HG03521 (cell line): ENCODE measurements around the gene ZNF618.

ENCODE experiments used
- ATAC-seq: cut with Tn5 transposase; IDR thresholded peaks from one replicate; pipeline ENCODE4 v1.9.1; 2021; ENCODE audit warnings: mild to moderate bottlenecking, moderate library complexity; ENCODE audit not compliant: unreplicated experiment

ZNF618 gene

GRCh38 chr9:114055061-114055460 lies 179.0 kb downstream of the ZNF618 start:
- ATAC-seq: no peak

- ATAC-seq: no peak
Observed at GRCh38 chr9:114055894-114056293, 179.8 kb downstream of the ZNF618 start.

GRCh38 chr9:114056527-114056926 lies 180.4 kb downstream of the ZNF618 start:
- no peak for ATAC-seq

- ATAC-seq: no peak
Observed at GRCh38 chr9:114057161-114057885, 181.2 kb downstream of the ZNF618 start.

- ATAC-seq: no peak
Observed at GRCh38 chr9:114058688-114059046, 182.6 kb downstream of the ZNF618 start.

- ATAC-seq: no peak
Observed at GRCh38 chr9:114059047-114059803, 183.1 kb downstream of the ZNF618 start.

GRCh38 chr9:114060070-114060469 lies 184.0 kb downstream of the ZNF618 start:
- no peak for ATAC-seq

GRCh38 chr9:114060711-114061110 lies 184.6 kb downstream of the ZNF618 start:
- ATAC-seq: no peak

- ATAC-seq: no peak
Observed at GRCh38 chr9:114061292-114061691, 185.2 kb downstream of the ZNF618 start.

- no peak for ATAC-seq
Observed at GRCh38 chr9:114061830-114062474, 185.8 kb downstream of the ZNF618 start.

- no peak for ATAC-seq
Observed at GRCh38 chr9:114065304-114065703, 189.2 kb downstream of the ZNF618 start.

GRCh38 chr9:114069476-114070187 lies 193.5 kb downstream of the ZNF618 start:
- no peak for ATAC-seq

- ATAC-seq: no peak
Observed at GRCh38 chr9:114070188-114071103, 194.3 kb downstream of the ZNF618 start.

GRCh38 chr9:114071197-114071795 lies 195.2 kb downstream of the ZNF618 start:
- no peak for ATAC-seq

GRCh38 chr9:114072184-114073140 lies 196.4 kb downstream of the ZNF618 start:
- ATAC-seq: no peak

- no peak for ATAC-seq
Observed at GRCh38 chr9:114075602-114076001, 199.5 kb downstream of the ZNF618 start.

GRCh38 chr9:114076237-114077161 lies 200.4 kb downstream of the ZNF618 start:
- no peak for ATAC-seq
